Cardiac fibroblast (primary cell): ENCODE results near the gene XPNPEP2.

Experiments
- DNase-seq, 2 donors: peaks; one replicate each; pipeline versions ENCODE4 v3.0.0 to v3.0.0-alpha.2; 2010; ENCODE audit warnings: low read depth in 2 of 2
- H3K4me3 ChIP-seq, 2 donors: replicated peaks in 1 of 2; 1 replicate in 1 of 2; 2 replicates in 1 of 2; pipeline ENCODE4 v1.5.1; 2011; ENCODE audit warnings: low read depth in 2 of 2, low read length in 2 of 2, mild to moderate bottlenecking in 2 of 2, moderate library complexity in 1 of 2
- TF ChIP-seq, protein P1 (sequence below): IDR thresholded peaks from one replicate; pipeline ENCODE4 v1.5.1; 2011; ENCODE audit warnings: low read depth, mild to moderate bottlenecking, low read length, inconsistent platforms

XPNPEP2 gene

DNA sequence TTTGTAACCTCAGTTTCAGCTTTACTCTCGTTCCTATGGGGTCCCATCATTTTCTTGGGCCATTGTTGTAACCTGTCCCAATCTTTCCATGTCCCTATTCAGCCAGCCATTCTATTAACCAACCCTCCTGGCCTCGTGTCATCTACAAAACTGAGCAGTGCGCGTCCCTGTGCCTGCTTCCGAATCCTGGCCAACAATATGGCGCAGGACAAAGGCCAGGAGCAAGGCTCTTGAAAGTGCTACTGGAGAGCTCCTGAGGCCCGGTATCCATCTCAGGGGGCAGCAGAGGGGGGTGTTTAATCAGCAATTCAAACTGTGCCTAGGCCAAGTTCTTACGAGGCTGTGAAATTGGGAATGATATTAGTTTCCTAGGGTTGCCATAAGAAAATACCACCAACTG is 42.8 kb upstream of the XPNPEP2 start:
- no peak for DNase-seq
- H3K4me3 ChIP-seq, result no peak overlapping the region
- TF ChIP-seq, protein P1, sequence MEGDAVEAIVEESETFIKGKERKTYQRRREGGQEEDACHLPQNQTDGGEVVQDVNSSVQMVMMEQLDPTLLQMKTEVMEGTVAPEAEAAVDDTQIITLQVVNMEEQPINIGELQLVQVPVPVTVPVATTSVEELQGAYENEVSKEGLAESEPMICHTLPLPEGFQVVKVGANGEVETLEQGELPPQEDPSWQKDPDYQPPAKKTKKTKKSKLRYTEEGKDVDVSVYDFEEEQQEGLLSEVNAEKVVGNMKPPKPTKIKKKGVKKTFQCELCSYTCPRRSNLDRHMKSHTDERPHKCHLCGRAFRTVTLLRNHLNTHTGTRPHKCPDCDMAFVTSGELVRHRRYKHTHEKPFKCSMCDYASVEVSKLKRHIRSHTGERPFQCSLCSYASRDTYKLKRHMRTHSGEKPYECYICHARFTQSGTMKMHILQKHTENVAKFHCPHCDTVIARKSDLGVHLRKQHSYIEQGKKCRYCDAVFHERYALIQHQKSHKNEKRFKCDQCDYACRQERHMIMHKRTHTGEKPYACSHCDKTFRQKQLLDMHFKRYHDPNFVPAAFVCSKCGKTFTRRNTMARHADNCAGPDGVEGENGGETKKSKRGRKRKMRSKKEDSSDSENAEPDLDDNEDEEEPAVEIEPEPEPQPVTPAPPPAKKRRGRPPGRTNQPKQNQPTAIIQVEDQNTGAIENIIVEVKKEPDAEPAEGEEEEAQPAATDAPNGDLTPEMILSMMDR, result no peak

DNA sequence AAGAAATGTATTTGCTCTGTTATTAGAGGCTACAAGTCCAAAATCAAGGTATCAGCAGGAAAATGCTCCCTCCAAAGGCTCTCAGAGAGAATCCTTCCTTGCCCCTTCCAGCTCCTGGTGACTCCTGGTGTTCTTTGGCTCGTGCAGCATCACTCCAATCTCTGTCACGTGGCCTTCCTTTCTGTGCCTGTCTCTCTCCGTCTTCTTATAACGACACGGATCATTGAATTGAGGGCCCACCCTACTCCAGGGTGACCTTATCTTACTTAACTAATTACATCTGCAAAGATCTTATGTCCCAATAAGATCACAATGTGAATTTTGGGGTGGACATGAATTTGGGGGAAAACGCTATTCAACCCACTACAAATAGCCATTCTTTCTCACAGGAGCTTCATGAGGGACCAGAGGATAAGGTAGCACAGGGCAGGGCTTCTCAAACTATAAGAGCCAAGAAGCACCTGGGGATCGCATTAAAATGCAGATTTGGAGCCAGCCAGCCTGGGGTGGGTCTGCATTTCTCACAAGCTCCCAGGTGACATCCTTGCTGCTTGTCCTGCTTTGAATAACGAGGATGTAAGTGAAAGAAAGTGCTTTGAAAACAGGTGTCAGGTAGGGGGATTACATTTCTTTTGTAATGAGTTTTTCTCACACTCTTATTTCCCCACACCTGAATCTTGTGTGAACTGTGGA is 42.2 kb upstream of the XPNPEP2 start:
- TF ChIP-seq, protein P1, result no peak
- DNase-seq, result no peak
- H3K4me3 ChIP-seq, result no peak overlapping the region

DNA sequence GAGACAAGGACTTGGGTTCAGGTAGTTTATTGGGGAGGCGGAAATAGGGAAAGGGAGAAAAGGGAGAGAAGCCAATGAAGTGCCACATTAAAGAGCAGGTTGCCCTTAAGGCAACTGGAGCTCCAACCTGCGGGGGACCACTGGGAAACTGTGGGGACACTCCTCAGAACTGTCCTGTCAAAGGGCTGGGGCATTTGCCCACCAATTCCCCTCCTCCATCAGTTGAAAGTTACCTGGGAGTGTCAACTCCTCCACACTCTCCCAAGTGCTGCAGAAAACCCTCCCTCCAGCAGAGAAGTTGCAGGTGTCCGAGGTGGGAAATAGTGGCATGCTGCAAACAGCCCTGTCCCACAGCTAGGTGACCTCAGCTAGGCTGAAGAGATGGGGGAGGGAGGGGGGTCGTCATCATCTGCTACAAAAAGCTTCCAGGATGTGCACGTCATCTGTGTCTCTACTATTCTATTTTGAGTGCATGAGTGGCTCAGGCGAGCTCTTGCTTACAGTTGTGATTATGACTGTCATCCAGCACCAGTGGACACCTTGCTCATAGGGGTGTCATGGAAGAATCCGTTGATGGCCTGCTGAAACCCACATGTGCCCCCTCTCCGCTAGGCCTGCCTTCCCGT is 41.5 kb upstream of the XPNPEP2 start:
- TF ChIP-seq, protein P1, result no peak
- no peak for DNase-seq

DNA sequence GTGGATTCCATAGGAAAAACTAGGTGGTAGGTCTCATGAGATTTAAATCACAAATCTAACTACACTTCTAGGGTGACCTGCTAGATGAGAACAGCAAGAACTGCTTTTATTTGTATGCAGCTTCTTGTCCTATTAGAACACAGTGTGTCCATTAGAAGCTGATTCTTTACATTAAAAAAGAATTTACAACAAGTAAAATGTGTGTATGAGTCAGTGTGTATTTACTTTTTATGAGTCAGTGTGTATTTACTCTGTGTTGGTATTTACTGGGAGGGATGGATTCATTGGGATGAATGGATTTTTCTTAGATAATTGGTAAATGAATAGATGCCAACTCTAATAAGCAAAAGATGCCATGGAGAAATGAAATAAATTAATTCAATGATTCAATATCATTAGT is 40.6 kb upstream of the XPNPEP2 start:
- TF ChIP-seq, protein P1, result no peak
- no peak overlapping the region for H3K4me3 ChIP-seq
- no peak for DNase-seq

More for the DNA sequence above, 41.5 kb upstream of the XPNPEP2 start:
- no peak overlapping the region for H3K4me3 ChIP-seq

DNA sequence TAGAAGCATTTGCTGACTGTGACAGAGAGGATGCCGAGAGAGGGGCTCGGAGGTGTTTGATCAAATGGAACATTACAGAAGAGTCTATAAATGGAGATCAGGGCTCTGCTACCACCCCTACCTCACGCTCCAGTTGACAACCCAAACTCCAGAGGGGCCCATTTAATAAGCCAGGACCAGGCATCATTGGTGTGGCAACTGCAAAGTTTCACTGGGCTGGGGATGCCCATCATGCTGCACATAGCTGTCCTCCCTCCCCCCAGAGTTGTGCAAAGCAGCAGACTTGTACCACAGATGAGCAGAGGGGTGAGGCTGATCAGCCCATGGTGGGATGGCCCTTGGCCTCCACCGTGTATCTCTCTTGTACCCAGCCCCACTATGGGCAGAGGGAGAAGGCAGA is 38.2 kb upstream of the XPNPEP2 start:
- H3K4me3 ChIP-seq, result no peak overlapping the region
- no peak for DNase-seq
- TF ChIP-seq, protein P1, result no peak

DNA sequence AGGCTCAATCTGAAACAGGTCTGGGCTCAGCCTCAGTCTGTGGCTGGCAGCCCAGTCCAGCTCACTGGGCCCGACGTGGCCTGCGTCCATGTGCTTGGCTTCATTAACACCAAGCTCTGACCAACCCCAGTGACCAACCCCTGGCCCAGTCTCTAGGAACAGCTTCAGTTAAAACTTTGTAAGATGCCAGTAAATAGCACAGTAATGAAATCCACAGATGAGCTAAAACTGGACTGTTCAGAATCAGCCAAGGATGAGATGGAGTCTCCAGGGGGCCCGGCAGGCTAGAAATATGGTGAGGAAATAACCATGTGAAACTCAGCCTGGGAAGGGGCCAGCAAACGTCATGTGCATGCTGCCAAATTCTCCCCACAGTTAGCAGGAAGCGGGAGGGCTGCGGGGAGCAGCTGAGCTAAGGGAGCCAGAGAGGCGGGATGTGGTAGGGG is 37.1 kb upstream of the XPNPEP2 start:
- peak; percentile 64 to 90 for DNase-seq
- TF ChIP-seq, protein P1, result no peak
- H3K4me3 ChIP-seq, result no peak overlapping the region

DNA sequence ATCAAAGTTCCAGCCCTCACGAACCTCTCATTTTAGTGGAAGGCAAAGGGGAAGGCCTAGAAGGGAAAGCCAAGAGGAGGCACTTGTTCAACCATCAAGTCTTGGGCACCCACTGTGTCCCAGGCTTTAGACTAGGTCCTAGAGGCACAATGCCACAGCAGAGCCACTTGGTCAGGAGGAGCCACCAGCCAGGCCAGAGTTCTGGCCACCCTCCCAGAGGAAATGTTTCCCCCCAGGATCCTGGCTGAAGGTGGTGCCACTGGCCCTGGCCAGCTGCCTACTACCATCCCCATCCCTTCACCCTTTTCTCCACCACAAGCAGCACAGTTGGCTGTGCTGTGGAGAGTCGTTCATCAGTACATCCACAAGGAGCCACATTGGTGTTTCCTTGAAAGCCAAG is 34.3 kb upstream of the XPNPEP2 start:
- H3K4me3 ChIP-seq, result no peak overlapping the region
- TF ChIP-seq, protein P1, result no peak
- DNase-seq, result no peak
